ENCODE results near the gene TMPRSS11E.

- TF ChIP-seq ZBTB33 (IDR thresholded peaks at IDR 0.05) (no peak), ZNF217 (IDR thresholded peaks at IDR 0.05) (no peak), SMAD5 (IDR thresholded peaks at IDR 0.05; ENCODE audit: low read depth) (no peak), POLR2AphosphoS2 (IDR thresholded peaks at IDR 0.05; ENCODE audit: low read depth, low read length) (no peak)
Observed at GRCh38 chr4:68466185-68466584, 18.9 kb downstream of the TMPRSS11E start.
